ENCODE measurements around the gene TBC1D2B. TPM values are rescaled to one million over a fixed set of nuclear protein-coding genes. Genes with fewer than 3 reads are reported as not detected.

The TBC1D2B gene
- total RNA-seq, 3 donors from 2014 or later = 54.8 to 65.6 (median 57.0) TPM

DNA sequence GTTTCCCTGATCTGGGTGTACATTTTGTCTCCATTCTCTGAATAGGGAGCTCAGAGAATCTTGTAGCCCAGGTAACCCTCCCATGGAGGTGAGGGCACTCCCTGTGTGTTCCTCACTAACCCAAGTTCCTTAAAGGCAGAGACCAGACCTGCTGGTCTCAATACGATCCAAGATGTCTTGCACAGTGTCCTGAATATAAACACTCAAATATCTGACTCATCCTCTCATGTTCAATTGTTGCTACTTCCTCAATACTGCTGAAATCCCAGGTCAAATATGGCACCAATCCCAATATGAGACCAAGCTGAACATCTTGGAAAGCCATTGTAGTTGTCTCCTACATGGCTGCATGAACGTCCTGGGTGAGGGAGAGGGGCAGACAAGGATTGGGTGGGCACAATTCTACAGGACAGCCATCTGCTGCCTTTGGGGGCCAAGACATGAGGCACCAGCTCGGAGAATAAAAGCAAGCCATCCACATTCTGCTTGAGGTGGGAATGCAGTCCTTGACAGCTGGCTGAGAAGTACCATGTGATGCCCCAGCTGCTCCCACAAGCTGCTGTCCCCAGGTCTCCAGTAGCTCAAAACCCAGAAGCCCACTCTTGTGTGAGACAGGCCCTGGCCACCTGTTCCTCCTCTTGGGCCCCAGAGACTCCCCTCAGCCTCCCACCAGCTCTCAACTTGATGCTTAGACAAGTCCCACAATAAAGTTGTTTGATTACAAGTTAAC lies 18.2 kb downstream of the TBC1D2B start:
- H3K4me1 ChIP-seq (ENCODE audit: low read depth) = peaks cover 77% of the 10 kb centered on the region
- ATAC-seq (peak; percentile 43), DNase-seq (no peak)
- H3K4me3 ChIP-seq = no peak overlapping the region
- H3K36me3 ChIP-seq (ENCODE audit: low read depth) = no peaks in the 10 kb centered on the region
- no peak for TF ChIP-seq CTCF (IDR thresholded peaks at IDR 0.05)
- no peaks in the 10 kb centered on the region for H3K9me3 ChIP-seq
- intact Hi-C loops (cut with DNase I, micrococcal nuclease) = no loop called here

DNA sequence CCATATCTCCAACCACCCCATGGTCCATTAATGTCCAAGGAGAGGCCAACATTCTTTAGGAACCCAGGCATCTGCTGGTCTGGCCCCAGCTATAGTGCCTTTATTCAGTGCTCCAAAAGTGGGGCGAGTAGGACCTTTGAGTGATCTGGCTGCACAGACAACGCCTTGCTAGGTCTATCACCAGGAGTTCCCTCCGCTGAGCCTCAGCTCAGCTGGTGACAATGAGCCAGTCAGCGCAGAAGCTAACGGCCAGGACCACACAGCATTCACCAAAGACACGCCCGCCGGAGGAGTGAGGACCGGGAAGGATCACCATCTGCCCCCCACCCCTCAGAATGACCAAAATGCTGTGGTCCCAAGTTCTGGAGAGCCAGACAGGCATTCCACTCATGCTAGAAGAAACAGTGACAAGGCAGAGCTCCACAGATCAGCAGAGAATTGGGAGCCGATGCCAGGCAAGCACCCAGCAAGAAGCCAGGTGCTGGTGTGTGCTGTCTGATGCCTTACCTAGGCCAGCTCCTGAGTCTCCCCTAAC lies 19.0 kb downstream of the TBC1D2B start:
- intact Hi-C loops (cut with DNase I, micrococcal nuclease) = no loop called here
- H3K9me3 ChIP-seq = no peaks in the 10 kb centered on the region
- H3K4me1 ChIP-seq (ENCODE audit: low read depth) = peaks cover 69% of the 10 kb centered on the region
- ATAC-seq (no peak), DNase-seq (no peak)
- no peak for TF ChIP-seq CTCF (IDR thresholded peaks at IDR 0.05)
- no peaks in the 10 kb centered on the region for H3K36me3 ChIP-seq (ENCODE audit: low read depth)
- H3K4me3 ChIP-seq = no peak overlapping the region

DNA sequence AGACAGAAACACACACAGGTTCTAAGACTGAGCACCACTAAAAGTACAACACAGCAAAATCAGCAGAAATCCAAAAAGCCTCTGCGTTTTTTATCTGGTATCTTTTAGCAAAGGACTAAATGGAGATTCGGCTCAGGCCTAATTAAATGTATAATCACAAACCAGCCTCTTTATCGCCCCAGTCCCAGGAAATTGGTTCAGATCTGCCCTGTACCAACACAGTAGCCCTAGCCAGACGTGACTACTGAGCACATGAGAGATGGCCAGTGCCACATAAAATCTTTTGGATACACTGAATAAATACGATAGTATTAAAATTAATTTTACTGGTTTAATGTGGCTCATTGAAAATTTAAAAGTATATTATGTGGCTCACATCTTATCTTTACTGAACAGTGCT lies 19.7 kb downstream of the TBC1D2B start:
- H3K9me3 ChIP-seq = no peaks in the 10 kb centered on the region
- ATAC-seq (no peak), DNase-seq (no peak)
- H3K36me3 ChIP-seq (ENCODE audit: low read depth) = no peaks in the 10 kb centered on the region
- H3K4me3 ChIP-seq = no peak overlapping the region
- H3K4me1 ChIP-seq (ENCODE audit: low read depth) = peaks cover 66% of the 10 kb centered on the region
- intact Hi-C loops (cut with DNase I, micrococcal nuclease) = no loop called here
- no peak for TF ChIP-seq CTCF (IDR thresholded peaks at IDR 0.05)

- intact Hi-C loops (cut with DNase I, micrococcal nuclease) = no loop called here
- no peak for TF ChIP-seq CTCF (IDR thresholded peaks at IDR 0.05)
- H3K4me3 ChIP-seq = no peak overlapping the region
- ATAC-seq = peak; percentile 77
- H3K9me3 ChIP-seq = no peaks in the 10 kb centered on the region
- peak in 2 of 3 donors; percentile 60 to 67 for DNase-seq
- H3K36me3 ChIP-seq (ENCODE audit: low read depth) = no peaks in the 10 kb centered on the region
- H3K4me1 ChIP-seq (ENCODE audit: low read depth) = peaks cover 65% of the 10 kb centered on the region
Measured at GRCh38 chr15:78056714-78057269, 20.7 kb downstream of the TBC1D2B start.

GRCh38 chr15:78055919-78056713 lies 21.4 kb downstream of the TBC1D2B start:
- no peaks in the 10 kb centered on the region for H3K36me3 ChIP-seq (ENCODE audit: low read depth)
- peaks cover 65% of the 10 kb centered on the region for H3K4me1 ChIP-seq (ENCODE audit: low read depth)
- ATAC-seq = peak; percentile 75
- no peaks in the 10 kb centered on the region for H3K9me3 ChIP-seq
- peak; percentile 71 to 80 (median 75) for DNase-seq
- intact Hi-C loops (cut with DNase I, micrococcal nuclease) = no loop called here
- TF ChIP-seq CTCF (IDR thresholded peaks at IDR 0.05) = no peak
- no peak overlapping the region for H3K4me3 ChIP-seq

Measured in mucosa of descending colon (tissue), 3 donors.